KMS-11 (cell line): Measurements from ENCODE around the gene FRZB.

ENCODE experiments used
- H2AFZ ChIP-seq: fragments of 200-600 bp; sonication (generic); 2 replicates; pipeline ENCODE4 v1.6.1; 2016; ENCODE audit warnings: antibody characterized with exemption, mixed run types, low read depth
- H3K27ac ChIP-seq: fragments of 200-600 bp; sonication (generic); 2 replicates; pipeline ENCODE4 v1.6.1; 2016; ENCODE audit warnings: mild to moderate bottlenecking, mixed run types
- H3K27me3 ChIP-seq: fragments of 200-600 bp; sonication (generic); 2 replicates; pipeline ENCODE4 v1.6.1; 2017; ENCODE audit warnings: mild to moderate bottlenecking, low read depth, mixed run types, moderate library complexity; ENCODE audit not compliant: insufficient read depth
- H3K36me3 ChIP-seq: fragments of 200-600 bp; sonication (generic); 2 replicates; pipeline ENCODE4 v1.6.1; 2017; ENCODE audit warnings: mild to moderate bottlenecking, mixed run types; ENCODE audit not compliant: insufficient read depth
- H3K4me1 ChIP-seq: fragments of 200-600 bp; sonication (generic); 2 replicates; pipeline ENCODE4 v1.6.1; 2016; ENCODE audit warnings: mild to moderate bottlenecking, low read depth, mixed run types; ENCODE audit not compliant: poor library complexity, severe bottlenecking
- H3K4me2 ChIP-seq: fragments of 200-600 bp; sonication (generic); 2 replicates; pipeline ENCODE4 v1.7.0; 2016; ENCODE audit warnings: mild to moderate bottlenecking, mixed run types
- H3K4me3 ChIP-seq: fragments of 200-600 bp; sonication (generic); IDR thresholded peaks from 2 replicates; pipeline ENCODE4 v1.6.1; 2017; ENCODE audit warnings: low read depth, low read length, mixed read lengths; ENCODE audit not compliant: insufficient read depth
- H3K79me2 ChIP-seq: fragments of 200-600 bp; sonication (generic); 2 replicates; pipeline ENCODE4 v1.6.1; 2016; ENCODE audit warnings: low read depth, mixed run types; ENCODE audit not compliant: insufficient read depth
- H3K9ac ChIP-seq: fragments of 200-600 bp; sonication (generic); 2 replicates; pipeline ENCODE4 v1.6.1; 2016; ENCODE audit warnings: mild to moderate bottlenecking, mixed run types
- H4K20me1 ChIP-seq: fragments of 200-600 bp; sonication (generic); 2 replicates; pipeline ENCODE4 v1.6.1; 2016; ENCODE audit warnings: mild to moderate bottlenecking, mixed run types; ENCODE audit not compliant: insufficient read depth
- CTCF ChIP-seq: fragments of 200-600 bp; sonication (generic); conservative IDR thresholded peaks from 2 replicates; pipeline ENCODE4 v1.6.1; 2017; ENCODE audit warnings: low read depth, mild to moderate bottlenecking, antibody characterized with exemption, low read length, moderate library complexity, mixed read lengths

FRZB gene

GRCh38 chr2:182822733-182823132 lies 43.7 kb downstream of the FRZB start:
- Histone ChIP-seq H3K9ac (no peak overlapping the region), H4K20me1 (no peaks in the 10 kb centered on the region), H3K4me1 (no peaks in the 10 kb centered on the region), H3K27me3 (no peaks in the 10 kb centered on the region), H3K79me2 (no peaks in the 10 kb centered on the region), H3K36me3 (no peaks in the 10 kb centered on the region), H3K27ac (no peak overlapping the region), H2AFZ (no peak overlapping the region), H3K4me2 (no peak overlapping the region), H3K4me3 (no peak overlapping the region)
- TF ChIP-seq CTCF = no peak

- H3K4me1 ChIP-seq = no peaks in the 10 kb centered on the region
Measured at GRCh38 chr2:182821182-182821581, 45.3 kb downstream of the FRZB start.

GRCh38 chr2:182819412-182819811 lies 47.0 kb downstream of the FRZB start:
- no peaks in the 10 kb centered on the region for H3K4me1 ChIP-seq
- H3K79me2 ChIP-seq = no peaks in the 10 kb centered on the region
- no peak for TF ChIP-seq CTCF
- no peaks in the 10 kb centered on the region for H3K27me3 ChIP-seq
- no peaks in the 10 kb centered on the region for H4K20me1 ChIP-seq
- no peak overlapping the region for H3K4me2 ChIP-seq
- H3K36me3 ChIP-seq = no peaks in the 10 kb centered on the region
- H3K9ac ChIP-seq = no peak overlapping the region
- H3K4me3 ChIP-seq = no peak overlapping the region
- H3K27ac ChIP-seq = no peak overlapping the region
- no peak overlapping the region for H2AFZ ChIP-seq

More at GRCh38 chr2:182821182-182821581, 45.3 kb downstream of the FRZB start:
- no peak for TF ChIP-seq CTCF
- no peak overlapping the region for H2AFZ ChIP-seq
- H3K79me2 ChIP-seq = no peaks in the 10 kb centered on the region
- no peak overlapping the region for H3K9ac ChIP-seq
- H4K20me1 ChIP-seq = no peaks in the 10 kb centered on the region
- H3K4me2 ChIP-seq = no peak overlapping the region
- H3K27me3 ChIP-seq = no peaks in the 10 kb centered on the region
- no peak overlapping the region for H3K4me3 ChIP-seq
- no peaks in the 10 kb centered on the region for H3K36me3 ChIP-seq
- no peak overlapping the region for H3K27ac ChIP-seq

GRCh38 chr2:182818925-182819324 lies 47.5 kb downstream of the FRZB start:
- no peak for TF ChIP-seq CTCF
- Histone ChIP-seq H3K27ac (no peak overlapping the region), H3K27me3 (no peaks in the 10 kb centered on the region), H3K36me3 (no peaks in the 10 kb centered on the region), H3K79me2 (no peaks in the 10 kb centered on the region), H3K4me2 (no peak overlapping the region), H2AFZ (no peak overlapping the region), H4K20me1 (no peaks in the 10 kb centered on the region), H3K9ac (no peak overlapping the region), H3K4me3 (no peak overlapping the region), H3K4me1 (no peaks in the 10 kb centered on the region)

- no peak for TF ChIP-seq CTCF
- no peak overlapping the region for H3K27ac ChIP-seq
Measured at GRCh38 chr2:182818501-182818900, 47.9 kb downstream of the FRZB start.

More at GRCh38 chr2:182818501-182818900, 47.9 kb downstream of the FRZB start:
- no peaks in the 10 kb centered on the region for H4K20me1 ChIP-seq
- no peaks in the 10 kb centered on the region for H3K36me3 ChIP-seq
- H2AFZ ChIP-seq = no peak overlapping the region
- H3K9ac ChIP-seq = no peak overlapping the region
- no peak overlapping the region for H3K4me2 ChIP-seq
- no peak overlapping the region for H3K4me3 ChIP-seq
- H3K4me1 ChIP-seq = no peaks in the 10 kb centered on the region
- no peaks in the 10 kb centered on the region for H3K79me2 ChIP-seq
- no peaks in the 10 kb centered on the region for H3K27me3 ChIP-seq
